ENCODE measurements around the gene DRGX.

Gene DRGX

DNA sequence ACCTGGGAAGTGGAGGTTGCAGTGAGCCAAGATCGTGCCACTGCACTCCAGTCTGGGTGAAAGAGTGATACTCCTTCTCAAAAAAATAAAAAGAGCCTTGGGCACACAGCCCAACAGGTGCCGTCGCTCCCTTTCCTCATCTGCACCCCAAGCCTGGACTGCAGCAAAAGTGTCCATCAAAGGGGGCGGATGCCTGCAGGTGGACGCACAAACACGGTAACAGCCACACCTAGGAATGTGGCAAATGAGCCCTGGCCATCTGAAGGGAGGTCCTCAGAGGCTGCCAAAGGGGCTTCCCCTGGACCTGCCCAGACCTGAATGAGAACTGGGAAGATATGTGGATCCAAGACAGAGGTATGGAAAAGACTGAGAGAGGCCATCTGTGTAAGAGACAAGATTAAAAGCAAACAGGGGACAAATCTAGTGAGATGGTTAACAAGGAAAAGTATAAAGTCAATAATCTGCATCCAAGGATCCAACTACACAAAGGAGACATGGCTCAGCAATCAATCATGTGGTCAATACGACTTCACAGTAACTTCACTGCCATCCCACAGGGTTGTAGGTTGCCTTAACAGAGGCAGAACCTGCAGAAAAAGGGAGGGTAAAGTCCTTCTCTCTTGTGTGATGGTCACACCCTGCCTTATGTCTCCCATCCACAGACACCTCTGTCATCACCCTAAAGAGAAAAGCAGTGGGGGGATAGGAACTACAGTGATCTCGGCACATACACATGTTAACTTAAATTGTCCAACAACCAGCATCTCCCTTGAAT lies 25.4 kb downstream of the DRGX start:
- ChIA-PET CTCF (no interaction called here), POLR2A (no interaction called here)
- no peak for DNase-seq (ENCODE audit: extremely low spot score)

DNA sequence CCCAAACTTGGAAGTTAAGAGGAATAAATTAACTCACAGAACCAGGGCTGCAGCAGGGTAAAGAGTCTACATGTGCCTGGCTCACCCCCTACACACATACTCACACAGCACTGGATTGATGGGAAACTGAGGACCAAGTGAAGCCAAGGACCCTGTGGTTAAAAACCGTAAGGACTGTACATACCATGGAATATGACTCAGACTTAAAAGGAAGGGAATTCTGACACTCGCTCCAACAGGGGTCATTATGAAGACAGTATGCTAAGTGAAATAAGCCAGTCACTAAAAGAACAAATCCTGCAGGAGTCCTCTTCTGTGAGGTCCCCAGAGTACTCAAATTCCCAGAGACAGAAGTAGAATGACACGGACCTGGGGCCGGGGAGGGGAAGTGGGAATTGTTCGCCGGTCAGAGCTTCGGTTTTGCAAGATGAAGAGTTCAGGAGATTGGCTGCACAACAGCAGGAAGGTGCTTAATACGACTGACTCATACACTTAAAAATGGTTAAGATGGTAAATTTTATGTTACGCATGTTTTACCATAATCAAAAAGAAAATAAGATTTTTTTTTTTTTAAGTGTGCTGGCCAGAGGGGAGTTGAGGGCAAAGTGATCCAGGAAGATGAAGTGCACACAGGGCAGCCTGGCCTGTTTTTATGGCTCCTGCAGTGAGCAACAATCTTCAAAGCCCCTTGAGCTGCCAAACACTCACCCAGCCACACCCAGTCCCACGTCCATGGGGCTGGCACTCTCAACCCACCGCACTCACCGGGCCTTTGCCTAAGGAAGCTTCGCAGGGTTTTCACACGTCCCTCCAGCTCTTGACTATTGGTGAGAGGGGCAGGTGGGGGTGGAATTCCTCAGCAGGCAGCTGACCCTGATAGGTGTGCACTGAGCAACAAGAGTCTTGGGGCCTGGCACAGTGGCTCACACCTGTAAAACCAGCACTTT lies 26.4 kb downstream of the DRGX start:
- ChIA-PET POLR2A (no interaction called here), CTCF (no interaction called here)
- no peak for DNase-seq (ENCODE audit: extremely low spot score)
- TF ChIP-seq, protein P1, sequence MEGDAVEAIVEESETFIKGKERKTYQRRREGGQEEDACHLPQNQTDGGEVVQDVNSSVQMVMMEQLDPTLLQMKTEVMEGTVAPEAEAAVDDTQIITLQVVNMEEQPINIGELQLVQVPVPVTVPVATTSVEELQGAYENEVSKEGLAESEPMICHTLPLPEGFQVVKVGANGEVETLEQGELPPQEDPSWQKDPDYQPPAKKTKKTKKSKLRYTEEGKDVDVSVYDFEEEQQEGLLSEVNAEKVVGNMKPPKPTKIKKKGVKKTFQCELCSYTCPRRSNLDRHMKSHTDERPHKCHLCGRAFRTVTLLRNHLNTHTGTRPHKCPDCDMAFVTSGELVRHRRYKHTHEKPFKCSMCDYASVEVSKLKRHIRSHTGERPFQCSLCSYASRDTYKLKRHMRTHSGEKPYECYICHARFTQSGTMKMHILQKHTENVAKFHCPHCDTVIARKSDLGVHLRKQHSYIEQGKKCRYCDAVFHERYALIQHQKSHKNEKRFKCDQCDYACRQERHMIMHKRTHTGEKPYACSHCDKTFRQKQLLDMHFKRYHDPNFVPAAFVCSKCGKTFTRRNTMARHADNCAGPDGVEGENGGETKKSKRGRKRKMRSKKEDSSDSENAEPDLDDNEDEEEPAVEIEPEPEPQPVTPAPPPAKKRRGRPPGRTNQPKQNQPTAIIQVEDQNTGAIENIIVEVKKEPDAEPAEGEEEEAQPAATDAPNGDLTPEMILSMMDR (IDR thresholded peaks at IDR 0.05; ENCODE audit: control extremely low read depth, extremely low read depth, low read depth, missing control alignments): no peak

More for the DNA sequence above, 25.4 kb downstream of the DRGX start:
- TF ChIP-seq, protein P1 (IDR thresholded peaks at IDR 0.05; ENCODE audit: control extremely low read depth, extremely low read depth, low read depth, missing control alignments): no peak

DNA sequence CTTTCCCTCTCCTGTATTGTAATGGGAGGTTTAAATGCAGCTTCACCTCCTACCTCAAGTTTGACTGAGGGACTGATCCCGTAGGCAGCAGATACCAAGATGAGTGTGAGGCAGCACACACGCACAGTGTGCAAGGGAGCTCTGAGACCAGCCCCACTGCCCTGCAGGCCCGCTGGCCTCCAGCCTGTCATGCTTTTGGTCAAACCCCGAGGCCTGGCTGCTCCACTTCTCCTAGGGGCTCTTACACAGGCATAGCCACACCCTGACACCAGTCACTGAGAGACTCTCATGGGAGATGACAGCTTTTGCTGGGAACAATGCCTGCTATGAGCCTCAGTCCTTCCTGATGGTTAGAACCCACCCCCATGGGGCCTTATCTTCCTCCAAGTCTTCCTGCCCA lies 27.6 kb downstream of the DRGX start:
- no peak for DNase-seq (ENCODE audit: extremely low spot score)
- ChIA-PET CTCF (no interaction called here), POLR2A (no interaction called here)
- TF ChIP-seq, protein P1 (IDR thresholded peaks at IDR 0.05; ENCODE audit: control extremely low read depth, extremely low read depth, low read depth, missing control alignments): no peak

DNA sequence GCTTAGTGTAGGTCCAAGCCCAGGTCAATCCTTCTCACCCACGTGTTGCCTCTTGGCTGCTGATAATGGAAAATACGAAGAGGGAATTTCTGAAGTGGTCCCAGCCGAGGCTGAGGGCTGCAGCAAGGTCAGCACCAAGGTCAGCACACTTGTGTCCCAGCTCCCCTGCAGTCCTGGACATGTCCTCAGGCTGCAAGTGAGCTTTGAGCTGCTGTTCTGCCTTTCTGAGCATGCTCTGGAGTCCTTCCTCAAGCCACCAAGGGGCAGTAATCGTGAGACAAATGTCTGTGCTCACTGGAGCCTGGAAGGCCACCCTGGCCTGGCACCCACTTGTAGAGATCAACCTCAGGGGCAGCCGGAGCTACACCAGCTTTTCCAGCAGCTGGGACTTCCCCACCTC lies 28.3 kb downstream of the DRGX start:
- DNase-seq (ENCODE audit: extremely low spot score): no peak
- POLR2A ChIA-PET: no interaction called here
- CTCF ChIA-PET: no interaction called here
- TF ChIP-seq, protein P1 (IDR thresholded peaks at IDR 0.05; ENCODE audit: control extremely low read depth, extremely low read depth, low read depth, missing control alignments): no peak

DNA sequence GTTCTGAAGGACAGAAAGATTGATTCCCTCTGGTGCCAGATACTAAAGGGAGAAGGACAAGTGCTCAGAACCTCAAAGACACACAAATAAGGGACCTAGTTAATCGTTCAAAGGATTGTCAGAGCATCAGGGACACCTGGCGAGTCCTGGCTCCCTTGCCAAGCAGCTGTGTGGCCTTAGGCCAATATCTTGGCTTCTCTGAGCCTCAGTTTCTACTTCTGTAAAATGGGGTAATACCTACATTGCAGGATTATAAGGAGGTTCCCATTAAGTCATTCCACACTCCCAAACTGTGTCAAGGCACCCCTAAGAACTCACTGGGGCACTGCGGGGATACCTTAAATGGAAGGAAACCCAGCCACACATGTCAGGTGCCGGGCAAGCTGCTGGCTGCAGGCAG lies 29.4 kb downstream of the DRGX start:
- CTCF ChIA-PET: interaction anchor here (1.0 kb wide), 1 partner anchor 41 kb away, joined by 3 read pairs; no protein-coding TSS in a partner anchor
- TF ChIP-seq, protein P1 (IDR thresholded peaks at IDR 0.05; ENCODE audit: control extremely low read depth, extremely low read depth, low read depth, missing control alignments): no peak
- DNase-seq (ENCODE audit: extremely low spot score): no peak
- POLR2A ChIA-PET: no interaction called here

DNA sequence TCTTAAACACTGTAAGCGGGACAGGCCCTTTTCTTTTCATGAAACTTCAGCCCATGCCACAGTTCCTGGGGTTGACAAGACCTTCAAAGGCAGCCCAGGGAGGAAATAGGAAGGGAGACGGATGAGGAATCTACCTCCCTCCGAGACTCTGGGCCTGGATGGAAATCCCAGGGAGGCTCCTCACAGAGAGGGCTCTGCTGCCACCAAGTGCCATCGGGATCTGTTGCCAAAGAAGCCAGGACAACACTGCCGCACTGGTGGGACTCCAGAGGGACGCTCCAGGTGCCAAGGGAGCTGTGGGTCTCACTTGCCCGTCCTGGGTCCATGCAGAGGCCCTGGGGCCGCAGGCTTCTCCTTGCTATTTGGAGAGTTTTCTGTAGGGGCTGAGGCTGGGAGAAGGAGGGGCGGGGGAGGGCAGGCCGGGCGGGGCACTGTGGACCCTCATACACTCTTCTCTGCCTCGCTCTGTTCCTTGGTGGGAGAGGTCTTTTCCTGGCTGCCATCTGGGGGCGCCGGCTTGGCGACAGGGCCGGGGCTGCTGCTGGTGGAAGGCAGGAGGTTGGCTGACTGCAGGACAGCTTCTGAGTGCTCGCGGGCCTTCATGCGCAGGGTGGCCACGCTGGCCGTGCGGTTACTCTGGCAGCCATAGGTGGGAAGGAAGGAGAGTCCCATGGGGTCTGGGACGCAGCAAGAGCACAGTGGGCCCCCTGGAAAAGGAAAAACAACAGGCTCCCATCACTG lies 30.0 kb downstream of the DRGX start:
- CTCF ChIA-PET: no interaction called here
- POLR2A ChIA-PET: no interaction called here
- TF ChIP-seq, protein P1 (IDR thresholded peaks at IDR 0.05; ENCODE audit: control extremely low read depth, extremely low read depth, low read depth, missing control alignments): no peak
- DNase-seq (ENCODE audit: extremely low spot score): no peak

Measured in GM10248 (cell line).